Brain pericyte (primary cell): ENCODE measurements around the gene SLC6A13.
"Not testable (repeated sequence)": the region's sequence is repeated elsewhere in the genome, so short reads cannot be mapped to it uniquely, and the experiment has no call there.

ENCODE experiments used
- DNase-seq: peaks from one replicate; pipeline ENCODE4 v3.0.0-alpha.2; 2012; ENCODE audit warnings: low read depth, low spot score

The SLC6A13 gene

GRCh38 chr12:264269-264668 lies 1.6 kb upstream of the SLC6A13 start:
- no peak for DNase-seq

DNA sequence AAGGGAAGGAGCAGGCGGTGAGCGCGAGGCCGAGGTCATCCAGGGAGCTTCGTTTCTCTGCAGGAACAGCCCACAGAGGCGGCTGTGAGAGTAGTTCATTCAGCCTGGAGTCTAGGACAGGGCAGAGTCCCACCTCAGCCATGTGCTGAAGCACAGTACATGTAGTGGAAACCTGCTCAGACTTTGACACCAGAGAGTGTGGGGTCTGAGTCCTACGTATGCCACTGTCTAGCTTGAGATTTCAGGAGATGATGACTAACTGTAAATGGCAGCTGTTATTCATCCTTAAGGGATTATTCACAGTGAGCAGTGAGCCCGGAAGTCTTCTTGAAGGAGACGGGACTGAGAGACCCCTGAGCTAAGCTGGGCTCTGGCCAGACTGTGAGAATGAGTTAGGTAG lies 938 bp upstream of the SLC6A13 start:
- DNase-seq, result no peak

DNA sequence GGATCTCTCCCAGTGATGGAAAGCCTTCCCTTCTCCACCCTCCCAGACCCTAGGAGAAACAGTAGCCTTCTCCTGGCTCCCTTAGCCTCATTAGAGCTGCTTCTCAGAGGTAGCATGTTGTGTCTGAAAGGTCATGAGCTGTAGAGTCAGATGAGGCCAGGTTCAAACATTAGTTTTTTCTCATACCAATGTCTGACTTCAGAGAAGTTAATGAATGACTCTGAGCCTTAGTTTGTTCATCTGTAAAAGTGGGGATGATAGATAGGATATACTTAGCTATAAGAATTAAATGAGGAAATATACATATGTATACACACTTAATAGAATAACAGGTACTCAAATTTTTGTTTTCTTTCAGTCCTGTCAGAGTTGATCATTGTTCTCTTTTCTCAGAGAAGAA lies 523 bp downstream of the SLC6A13 start:
- DNase-seq, result no peak

DNA sequence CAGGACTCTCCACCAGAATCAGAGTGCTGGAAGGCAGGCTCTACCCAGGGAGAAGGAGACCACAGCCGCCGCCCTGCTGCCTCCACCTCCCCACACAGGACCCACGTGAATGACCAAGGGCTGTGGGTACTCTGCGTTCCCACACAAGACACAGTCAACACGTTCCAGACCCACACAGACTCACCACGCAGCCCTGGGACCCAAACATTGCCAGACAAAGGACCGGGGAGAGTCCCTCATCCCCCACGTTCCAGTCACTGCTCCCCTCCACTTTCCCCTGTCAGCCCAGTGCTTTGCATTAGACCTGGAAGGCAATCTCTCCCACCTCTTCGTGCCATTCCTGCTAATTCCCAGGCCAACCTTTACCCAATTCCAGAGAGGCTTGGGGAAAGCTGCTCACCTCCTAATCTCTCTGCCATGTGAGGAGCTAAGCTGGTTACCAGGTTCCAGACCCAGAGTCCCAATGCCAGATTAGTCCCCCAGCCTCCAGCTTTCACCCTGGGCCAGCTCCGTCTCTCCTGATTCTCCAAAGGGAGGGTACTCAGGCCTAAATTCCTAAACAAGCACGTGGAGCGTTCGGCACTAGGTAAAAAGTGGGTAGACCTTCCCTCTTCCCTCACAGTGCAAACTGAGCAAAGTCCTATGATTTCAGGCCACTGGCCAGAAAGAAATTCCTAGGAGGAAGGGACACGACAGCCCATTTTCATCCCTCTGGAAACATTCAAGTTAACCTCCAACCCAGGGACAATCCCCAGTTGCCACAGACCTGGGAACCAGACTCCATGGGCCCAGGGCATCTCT lies 4.9 kb downstream of the SLC6A13 start:
- no peak for DNase-seq

DNA sequence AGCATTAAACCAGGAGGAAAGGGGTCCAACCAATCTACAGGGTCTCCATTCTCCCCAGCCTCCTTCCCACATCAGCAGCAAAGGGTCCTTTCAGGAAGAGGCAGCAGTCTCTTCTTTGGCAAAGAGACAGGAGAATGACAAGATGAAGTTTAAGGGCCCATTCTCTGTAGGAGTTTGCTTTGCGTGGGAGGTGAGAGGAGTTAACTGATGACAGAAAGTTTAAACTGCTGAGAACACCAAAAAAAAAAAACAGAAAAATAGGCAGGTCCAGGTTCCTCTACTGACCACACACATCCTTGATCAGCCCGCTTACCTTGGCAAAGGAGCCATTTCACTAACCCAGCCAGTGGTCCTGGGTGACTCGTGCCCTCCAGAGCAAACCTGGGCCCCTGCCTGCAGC lies 5.7 kb downstream of the SLC6A13 start:
- no peak for DNase-seq

- DNase-seq, result no peak
These were observed 6.4 kb downstream of the SLC6A13 start for GRCh38 chr12:256225-256624.

- no peak for DNase-seq
These were observed 7.7 kb downstream of the SLC6A13 start for GRCh38 chr12:254912-255311.

DNA sequence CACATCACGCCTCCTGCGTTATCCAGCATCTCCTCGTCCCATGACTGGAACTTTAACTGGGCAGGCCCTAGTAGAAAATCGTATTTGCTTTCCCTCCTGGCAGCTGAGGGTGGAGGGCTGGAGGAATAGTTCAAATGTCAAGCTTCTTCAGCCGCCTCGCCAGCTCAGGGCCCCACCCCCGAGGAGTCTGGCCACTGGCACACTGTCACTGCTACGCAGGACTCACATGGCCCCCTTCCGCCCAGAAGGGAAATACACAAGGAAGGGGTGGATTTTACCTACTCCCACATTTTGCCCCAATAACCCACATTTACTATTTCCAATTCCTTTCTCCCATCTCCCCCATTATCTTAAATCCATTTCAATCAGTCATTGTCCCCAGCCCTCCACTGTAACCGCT lies 8.6 kb downstream of the SLC6A13 start:
- DNase-seq, result no peak

DNA sequence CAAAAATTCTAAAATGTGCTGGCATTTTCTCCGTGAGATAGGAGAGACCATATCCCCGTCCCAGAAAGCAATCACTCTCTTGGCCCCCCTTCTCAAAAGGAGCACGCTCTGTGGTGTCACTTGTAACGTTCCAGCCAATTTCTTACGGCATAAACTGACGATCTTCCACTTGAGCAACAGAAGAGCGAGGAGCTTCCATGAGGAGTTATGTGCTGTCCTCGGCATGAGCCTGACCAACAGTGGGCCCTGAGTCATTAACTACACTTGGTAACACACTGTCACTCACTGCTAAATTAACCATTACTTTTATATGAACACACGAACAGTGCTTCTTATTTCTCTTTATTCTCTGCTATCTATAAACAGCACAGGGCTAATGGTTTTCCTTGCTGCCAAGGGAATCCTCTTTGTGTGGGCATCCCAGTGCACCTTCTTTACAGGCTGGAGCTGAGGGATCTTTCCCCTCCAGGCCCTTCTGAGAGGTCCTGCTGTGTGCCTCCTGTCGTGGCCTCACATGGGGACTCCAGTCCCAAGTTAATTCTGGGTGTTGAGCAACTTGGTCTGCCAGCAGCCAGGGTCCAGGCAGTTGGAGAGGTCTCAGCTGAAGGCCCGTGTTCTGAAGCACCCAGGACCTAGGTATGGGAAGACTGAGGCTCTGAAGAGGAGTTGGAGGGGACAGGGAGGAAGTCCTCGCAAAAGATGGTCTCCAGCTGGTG lies 9.4 kb downstream of the SLC6A13 start:
- DNase-seq, result no peak

GRCh38 chr12:252636-253035 lies 10.0 kb downstream of the SLC6A13 start:
- no peak for DNase-seq

DNA sequence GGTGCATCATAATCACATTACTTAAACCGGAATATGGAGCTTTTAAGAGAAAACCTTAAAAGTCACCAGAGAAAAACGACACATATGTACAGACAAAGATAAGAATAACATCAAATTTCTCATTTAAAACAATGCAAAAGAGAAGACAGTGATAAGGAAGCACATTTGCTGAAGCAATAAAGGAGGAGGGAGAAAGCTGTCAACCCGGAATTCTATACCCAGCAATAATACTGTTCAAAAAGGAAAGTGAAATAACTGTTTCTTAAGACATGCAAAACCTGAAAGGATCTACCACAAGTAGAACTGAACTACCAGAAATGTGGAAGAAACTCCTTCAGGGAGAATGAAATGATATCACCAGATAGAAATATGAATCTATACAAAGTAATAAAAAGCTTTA lies 15.4 kb downstream of the SLC6A13 start:
- DNase-seq, result no peak

DNA sequence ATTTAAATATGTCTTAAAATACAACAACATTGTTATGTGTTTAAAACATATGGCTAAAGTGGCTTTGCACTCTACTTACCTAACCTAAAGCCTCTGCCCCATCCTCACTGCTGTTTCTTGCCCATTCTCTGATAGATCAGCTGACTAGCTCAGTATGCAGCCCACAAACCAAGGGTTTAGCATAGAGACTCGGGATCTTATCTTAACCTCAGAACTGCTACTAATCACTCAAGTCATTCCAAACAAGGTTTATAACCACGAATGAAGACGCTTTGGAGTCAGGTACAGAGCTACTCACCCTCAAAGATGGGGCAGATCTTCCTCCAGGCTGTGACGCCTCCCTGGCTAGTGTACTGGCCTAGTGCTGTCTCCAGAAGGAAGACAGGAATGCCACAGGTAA lies 19.3 kb downstream of the SLC6A13 start:
- no peak for DNase-seq

DNA sequence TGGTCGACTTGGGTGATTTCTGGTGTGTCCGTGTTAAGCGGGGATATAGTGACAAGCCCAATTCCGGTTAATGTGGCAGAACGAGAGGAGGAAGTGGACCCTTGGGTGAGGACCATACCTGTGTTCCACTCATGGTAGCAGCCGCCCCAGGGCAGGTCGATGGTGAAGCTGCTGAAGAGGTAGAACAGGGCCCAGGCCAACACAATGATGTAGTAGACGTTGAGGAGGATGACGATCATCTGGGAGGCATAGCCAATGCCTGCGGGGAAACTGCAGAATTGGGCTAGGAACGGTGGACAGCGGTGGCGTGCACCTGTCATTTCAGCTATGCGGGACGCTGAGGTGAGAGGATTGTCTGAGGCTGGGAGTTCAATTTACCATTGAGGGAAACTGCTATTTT lies 20.1 kb downstream of the SLC6A13 start:
- no peak for DNase-seq

GRCh38 chr12:241266-241665 lies 21.4 kb downstream of the SLC6A13 start:
- no peak for DNase-seq

DNA sequence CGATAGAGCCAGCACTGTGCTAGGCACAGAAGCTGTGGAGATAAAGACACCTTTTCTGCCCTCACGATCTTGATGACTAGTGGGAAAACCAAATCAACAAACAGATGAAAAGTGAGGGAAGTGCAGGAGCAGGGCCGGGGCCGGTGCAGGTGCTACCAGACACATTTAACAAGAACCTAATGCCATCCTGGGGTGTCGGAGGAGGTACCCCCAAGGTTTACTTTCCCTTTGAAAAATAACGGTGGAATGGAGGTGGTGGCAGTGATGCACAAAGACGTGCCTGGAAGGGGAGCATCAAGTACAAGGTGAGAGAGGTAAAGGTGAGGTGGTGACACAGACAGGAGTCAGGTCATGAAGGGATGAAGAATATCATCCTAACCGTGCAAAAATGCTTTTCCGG lies 22.1 kb downstream of the SLC6A13 start:
- no peak for DNase-seq

DNA sequence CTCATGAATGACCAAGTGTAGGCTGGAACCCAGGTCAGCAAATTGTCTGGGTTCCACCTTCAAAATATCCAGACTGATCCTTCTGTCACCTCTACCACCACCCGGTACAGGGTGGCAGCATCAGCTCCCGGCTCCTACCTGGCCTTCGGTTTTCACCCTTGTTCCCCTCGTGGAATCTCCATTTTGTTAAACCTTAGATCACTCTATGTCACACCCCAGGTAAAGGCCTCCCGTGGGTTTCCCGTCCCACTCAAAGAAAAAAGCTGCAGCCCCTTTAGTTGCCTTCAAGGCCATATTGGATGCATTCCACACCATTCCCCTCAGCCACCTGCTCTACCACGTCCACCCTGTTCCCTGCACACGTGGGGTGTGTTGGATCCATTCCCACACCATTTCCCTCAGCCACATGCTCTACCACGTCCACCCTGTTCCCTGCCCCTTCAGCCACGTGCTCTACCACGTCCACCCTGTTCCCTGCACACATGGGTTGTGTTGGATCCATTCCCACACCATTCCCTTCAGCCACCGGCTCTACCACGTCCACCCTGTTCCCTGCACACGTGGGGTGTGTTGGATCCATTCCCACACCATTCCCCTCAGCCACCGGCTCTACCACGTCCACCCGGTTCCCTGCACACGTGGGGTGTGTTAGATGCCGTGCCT lies 23.8 kb downstream of the SLC6A13 start:
- DNase-seq, result no peak

GRCh38 chr12:238116-238515 lies 24.5 kb downstream of the SLC6A13 start:
- no peak for DNase-seq

- DNase-seq, result no peak
These were observed 25.4 kb downstream of the SLC6A13 start for GRCh38 chr12:237026-237815.

- no peak for DNase-seq
These were observed 26.2 kb downstream of the SLC6A13 start for GRCh38 chr12:236445-236844.

DNA sequence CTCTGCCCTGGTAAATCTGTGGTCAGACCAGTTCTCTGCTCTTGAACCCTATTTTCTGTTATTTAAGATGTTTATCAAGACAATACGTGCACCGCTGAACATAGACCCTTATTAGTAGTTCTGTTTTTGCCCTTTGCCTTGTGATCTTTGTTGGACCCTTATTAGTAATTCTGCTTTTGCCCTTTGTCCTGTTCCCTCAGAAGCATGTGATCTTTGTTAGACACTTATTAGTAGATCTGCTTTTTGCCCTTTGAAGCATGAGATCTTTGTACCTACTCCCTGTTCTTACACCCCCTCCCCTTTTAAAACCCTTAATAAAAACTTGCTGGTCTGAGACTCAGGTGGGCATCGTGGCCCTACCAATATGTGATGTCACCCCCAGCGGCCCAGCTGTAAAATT lies 26.7 kb downstream of the SLC6A13 start:
- DNase-seq, result not testable (repeated sequence)

DNA sequence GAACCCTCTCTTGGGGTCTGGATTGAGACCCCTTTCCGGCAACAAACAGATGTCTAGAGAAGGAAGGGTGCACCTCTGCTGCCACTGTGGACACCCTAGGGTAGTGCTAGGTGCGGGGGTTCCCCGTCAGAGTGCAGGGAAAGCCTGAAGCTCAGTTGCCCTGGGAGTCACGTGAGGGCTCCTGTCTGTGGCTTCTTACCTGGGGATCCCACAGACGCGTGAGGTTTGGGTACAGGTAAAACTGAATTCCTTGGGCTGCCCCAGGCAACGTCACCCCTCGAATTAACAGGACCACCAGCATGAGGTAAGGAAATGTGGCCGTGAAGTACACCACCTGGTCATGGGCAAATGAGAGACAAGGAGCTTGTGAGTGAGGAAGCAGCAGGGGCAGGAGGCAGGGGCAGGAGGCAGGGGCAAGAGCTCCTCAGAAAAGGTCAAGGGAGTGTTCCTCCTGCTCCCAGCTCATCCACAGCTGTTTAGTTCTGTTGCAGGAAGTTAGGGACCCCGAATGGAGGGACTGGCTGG lies 27.7 kb downstream of the SLC6A13 start:
- no peak for DNase-seq

- no peak for DNase-seq
These were observed 28.6 kb downstream of the SLC6A13 start for GRCh38 chr12:234019-234418.
